Measurements from ENCODE around the gene SLC1A4.

- TF ChIP-seq CTCF (IDR thresholded peaks at IDR 0.05) (no peak), ZFX (IDR thresholded peaks at IDR 0.05; ENCODE audit: borderline replicate concordance) (no peak)
These were observed 67.8 kb downstream of the SLC1A4 start for GRCh38 chr2:65057054-65057375.
